Nephron progenitor cell (in vitro differentiated cells): Measurements from ENCODE around the gene PPIG.

Experiments used
- DNase-seq: peaks from one replicate; pipeline ENCODE4 v3.0.0; 2021
- H3K27ac Mint-ChIP-seq: 2 replicates; pipeline ENCODE4 v1.8.0; 2021; ENCODE audit warnings: mild to moderate bottlenecking, moderate library complexity, mixed read lengths
- H3K27me3 Mint-ChIP-seq: 2 replicates; pipeline ENCODE4 v1.8.0; 2021; ENCODE audit warnings: mild to moderate bottlenecking, low read depth, mixed read lengths; ENCODE audit not compliant: poor library complexity
- H3K36me3 Mint-ChIP-seq: 2 replicates; pipeline ENCODE4 v1.8.0; 2021; ENCODE audit warnings: low read depth, mixed read lengths
- H3K4me1 Mint-ChIP-seq: 2 replicates; pipeline ENCODE4 v1.8.0; 2021; ENCODE audit warnings: mixed read lengths
- H3K4me3 Mint-ChIP-seq: 2 replicates; pipeline ENCODE4 v1.8.0; 2021; ENCODE audit warnings: mild to moderate bottlenecking, moderate library complexity, mixed read lengths
- H3K9me3 Mint-ChIP-seq: 2 replicates; pipeline ENCODE4 v1.8.0; 2021; ENCODE audit warnings: mild to moderate bottlenecking, moderate library complexity, mixed read lengths
- TF ChIP-seq, protein P1 (sequence below): fragments of 200-600 bp; sonication (generic); IDR thresholded peaks from 2 replicates; pipeline ENCODE4 v1.5.0; 2021; ENCODE audit warnings: antibody characterized with exemption

The PPIG gene

GRCh38 chr2:169670937-169671336, 86.8 kb downstream of the PPIG start:
- no peak overlapping the region for H3K4me3 Mint-ChIP-seq
- no peaks in the 10 kb centered on the region for H3K4me1 Mint-ChIP-seq

DNA sequence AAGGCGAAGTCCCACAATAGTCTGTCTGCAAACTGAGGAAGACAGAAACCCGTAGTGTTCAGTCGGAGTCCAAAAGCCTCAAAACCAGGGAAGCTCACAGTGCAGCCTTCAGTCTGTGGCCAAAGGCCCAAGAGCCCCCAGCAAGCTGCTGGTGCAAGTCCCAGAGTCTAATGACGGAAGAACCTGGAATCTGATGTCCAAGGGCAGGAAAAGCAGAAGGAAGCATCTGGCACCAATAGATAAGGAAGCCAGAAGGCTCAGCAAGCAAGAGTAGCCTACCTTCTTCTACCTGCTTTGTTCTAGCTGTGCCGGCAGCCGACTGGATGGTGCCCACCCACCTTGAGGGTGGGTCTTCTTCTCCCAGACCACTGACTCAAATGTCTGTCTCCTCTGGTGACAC, 88.3 kb downstream of the PPIG start:
- H3K9me3 Mint-ChIP-seq = no peaks in the 10 kb centered on the region
- H3K27me3 Mint-ChIP-seq = no peaks in the 10 kb centered on the region
- TF ChIP-seq, protein P1, sequence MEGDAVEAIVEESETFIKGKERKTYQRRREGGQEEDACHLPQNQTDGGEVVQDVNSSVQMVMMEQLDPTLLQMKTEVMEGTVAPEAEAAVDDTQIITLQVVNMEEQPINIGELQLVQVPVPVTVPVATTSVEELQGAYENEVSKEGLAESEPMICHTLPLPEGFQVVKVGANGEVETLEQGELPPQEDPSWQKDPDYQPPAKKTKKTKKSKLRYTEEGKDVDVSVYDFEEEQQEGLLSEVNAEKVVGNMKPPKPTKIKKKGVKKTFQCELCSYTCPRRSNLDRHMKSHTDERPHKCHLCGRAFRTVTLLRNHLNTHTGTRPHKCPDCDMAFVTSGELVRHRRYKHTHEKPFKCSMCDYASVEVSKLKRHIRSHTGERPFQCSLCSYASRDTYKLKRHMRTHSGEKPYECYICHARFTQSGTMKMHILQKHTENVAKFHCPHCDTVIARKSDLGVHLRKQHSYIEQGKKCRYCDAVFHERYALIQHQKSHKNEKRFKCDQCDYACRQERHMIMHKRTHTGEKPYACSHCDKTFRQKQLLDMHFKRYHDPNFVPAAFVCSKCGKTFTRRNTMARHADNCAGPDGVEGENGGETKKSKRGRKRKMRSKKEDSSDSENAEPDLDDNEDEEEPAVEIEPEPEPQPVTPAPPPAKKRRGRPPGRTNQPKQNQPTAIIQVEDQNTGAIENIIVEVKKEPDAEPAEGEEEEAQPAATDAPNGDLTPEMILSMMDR = no peak
- H3K27ac Mint-ChIP-seq = no peak overlapping the region
- no peaks in the 10 kb centered on the region for H3K4me1 Mint-ChIP-seq
- H3K36me3 Mint-ChIP-seq = no peaks in the 10 kb centered on the region
- DNase-seq = no peak
- H3K4me3 Mint-ChIP-seq = no peak overlapping the region

More at GRCh38 chr2:169670937-169671336, 86.8 kb downstream of the PPIG start:
- Mint-ChIP-seq H3K9me3 (no peaks in the 10 kb centered on the region), H3K36me3 (no peaks in the 10 kb centered on the region), H3K27me3 (no peaks in the 10 kb centered on the region), H3K27ac (no peak overlapping the region)
- TF ChIP-seq, protein P1 = no peak
- no peak for DNase-seq

- no peak overlapping the region for H3K27ac Mint-ChIP-seq
- no peak overlapping the region for H3K4me3 Mint-ChIP-seq
- H3K36me3 Mint-ChIP-seq = no peaks in the 10 kb centered on the region
- no peak for DNase-seq
- no peaks in the 10 kb centered on the region for H3K9me3 Mint-ChIP-seq
- no peaks in the 10 kb centered on the region for H3K4me1 Mint-ChIP-seq
- H3K27me3 Mint-ChIP-seq = no peaks in the 10 kb centered on the region
- TF ChIP-seq, protein P1 = no peak
Observed at GRCh38 chr2:169673106-169673505, 89.0 kb downstream of the PPIG start.

DNA sequence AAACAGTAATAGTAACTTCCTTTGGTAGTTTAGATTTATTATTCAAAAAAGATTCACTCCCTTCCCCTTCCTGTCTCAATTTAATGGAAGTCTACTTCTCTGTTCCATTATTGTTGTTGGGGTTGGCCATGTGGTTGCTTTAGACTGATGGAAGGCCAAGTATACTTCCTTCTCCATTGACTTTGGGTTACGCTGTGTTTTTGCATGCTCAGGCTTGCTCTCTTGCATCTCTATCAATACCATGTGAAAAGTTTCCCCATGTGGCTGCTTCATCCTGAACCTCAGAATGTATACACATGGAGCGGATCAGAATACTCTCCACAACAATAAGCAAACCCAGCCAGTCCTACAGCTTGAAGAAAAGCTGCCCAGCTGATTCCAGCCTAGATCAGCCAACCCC, 89.8 kb downstream of the PPIG start:
- TF ChIP-seq, protein P1 = no peak
- Mint-ChIP-seq H3K9me3 (no peaks in the 10 kb centered on the region), H3K4me1 (no peaks in the 10 kb centered on the region), H3K27me3 (no peaks in the 10 kb centered on the region), H3K36me3 (no peaks in the 10 kb centered on the region), H3K4me3 (no peak overlapping the region), H3K27ac (no peak overlapping the region)
- no peak for DNase-seq

DNA sequence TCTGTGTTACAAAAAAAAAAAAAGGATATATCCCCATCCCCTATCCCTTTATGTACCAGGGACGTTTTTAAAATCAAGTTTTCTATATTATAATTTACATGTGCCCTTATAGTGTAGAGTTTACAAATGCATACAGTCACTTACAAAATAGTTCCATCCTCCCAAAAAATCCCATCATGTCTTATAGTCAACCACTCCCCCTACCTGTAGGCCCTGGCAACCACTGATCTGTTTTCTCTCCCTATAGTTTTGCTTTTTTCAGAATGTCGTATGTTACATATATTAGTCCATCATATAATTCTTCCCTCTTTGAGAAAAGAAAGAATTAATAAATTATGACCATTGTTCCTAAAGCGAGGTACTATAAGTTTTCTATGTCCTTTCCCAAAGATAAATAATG, 92.2 kb downstream of the PPIG start:
- Mint-ChIP-seq H3K27ac (no peak overlapping the region), H3K36me3 (peaks cover 9% of the 10 kb centered on the region), H3K4me1 (no peaks in the 10 kb centered on the region), H3K9me3 (peaks cover 8% of the 10 kb centered on the region), H3K27me3 (no peaks in the 10 kb centered on the region), H3K4me3 (no peak overlapping the region)
- DNase-seq = no peak
- TF ChIP-seq, protein P1 = peak; percentile 37

DNA sequence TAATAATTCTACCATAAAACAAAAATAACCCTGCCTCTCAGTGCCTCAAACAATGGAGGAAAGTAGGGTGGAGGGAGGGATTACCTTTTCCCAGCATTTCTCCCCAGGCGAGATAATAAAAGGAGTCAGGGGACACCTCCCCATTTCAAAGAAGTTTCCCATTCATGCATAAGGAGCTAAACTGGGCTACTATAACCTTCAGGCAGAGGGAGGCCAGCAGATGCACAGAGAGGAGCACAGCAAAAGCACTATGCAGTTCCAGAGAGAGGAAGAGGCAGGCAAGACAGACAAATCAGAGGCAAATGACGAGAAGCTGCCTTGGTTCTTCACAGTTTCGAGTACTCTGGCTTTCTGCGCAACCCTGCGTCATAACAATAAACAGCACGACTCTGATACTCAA, 92.7 kb downstream of the PPIG start:
- Mint-ChIP-seq H3K4me3 (no peak overlapping the region), H3K27me3 (no peaks in the 10 kb centered on the region), H3K9me3 (peaks cover 8% of the 10 kb centered on the region), H3K27ac (no peak overlapping the region), H3K4me1 (no peaks in the 10 kb centered on the region), H3K36me3 (peaks cover 9% of the 10 kb centered on the region)
- TF ChIP-seq, protein P1 = no peak
- DNase-seq = no peak
